ENCODE data around the gene RHOC. TPM values are rescaled to one million over a fixed set of nuclear protein-coding genes. Genes with fewer than 3 reads are reported as not detected.

The RHOC gene
- total RNA-seq, 1 donor from 2014 or later = 131 TPM

DNA sequence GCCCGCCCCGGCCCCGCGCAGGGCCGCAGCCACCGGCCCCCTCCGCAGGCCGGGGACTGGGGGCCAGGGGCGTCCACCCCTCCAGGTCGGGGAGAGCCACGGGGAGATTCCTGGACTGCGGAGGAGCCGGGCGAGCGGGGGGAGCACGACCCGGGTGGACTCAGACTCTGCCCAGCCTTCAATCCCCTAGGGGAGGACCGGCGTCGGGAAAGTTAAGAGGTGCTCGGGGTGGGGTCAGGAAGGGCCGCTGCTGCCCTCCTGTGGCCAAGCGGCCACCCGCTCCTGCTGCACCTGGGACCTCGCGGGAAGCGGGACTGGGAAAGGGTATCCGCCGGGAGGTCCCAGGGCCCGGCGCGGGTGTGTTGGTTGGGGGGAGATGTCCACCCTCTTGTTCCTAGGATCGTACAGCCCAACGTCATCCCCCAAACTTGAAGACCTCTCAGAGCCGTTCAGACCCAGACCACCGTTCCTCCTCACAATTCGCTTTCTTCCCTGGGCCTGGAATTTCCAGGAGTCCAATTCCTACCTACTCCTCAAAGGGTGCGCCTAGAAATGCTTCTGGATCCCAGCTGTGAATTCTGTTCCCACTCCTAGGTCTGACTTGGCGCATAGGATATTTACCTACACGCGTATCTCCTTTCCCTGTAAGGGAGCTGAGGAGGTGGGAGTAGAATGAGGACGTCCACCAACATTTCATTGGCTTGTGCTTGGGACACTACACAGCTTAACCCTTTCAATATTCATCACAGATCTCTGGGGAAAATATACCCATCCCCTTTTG is 484 bp upstream of the RHOC start:
- Mint-ChIP-seq H3K27ac (peak overlapping the region; percentile 82), H3K27me3 (peaks cover 33% of the 10 kb centered on the region), H3K9me3 (no peaks in the 10 kb centered on the region), H3K4me3 (peak overlapping the region; percentile 87), H3K4me1 (ENCODE audit: unreplicated experiment) (peaks cover 35% of the 10 kb centered on the region), H3K36me3 (peaks cover 3% of the 10 kb centered on the region)
- TF ChIP-seq, protein P1, sequence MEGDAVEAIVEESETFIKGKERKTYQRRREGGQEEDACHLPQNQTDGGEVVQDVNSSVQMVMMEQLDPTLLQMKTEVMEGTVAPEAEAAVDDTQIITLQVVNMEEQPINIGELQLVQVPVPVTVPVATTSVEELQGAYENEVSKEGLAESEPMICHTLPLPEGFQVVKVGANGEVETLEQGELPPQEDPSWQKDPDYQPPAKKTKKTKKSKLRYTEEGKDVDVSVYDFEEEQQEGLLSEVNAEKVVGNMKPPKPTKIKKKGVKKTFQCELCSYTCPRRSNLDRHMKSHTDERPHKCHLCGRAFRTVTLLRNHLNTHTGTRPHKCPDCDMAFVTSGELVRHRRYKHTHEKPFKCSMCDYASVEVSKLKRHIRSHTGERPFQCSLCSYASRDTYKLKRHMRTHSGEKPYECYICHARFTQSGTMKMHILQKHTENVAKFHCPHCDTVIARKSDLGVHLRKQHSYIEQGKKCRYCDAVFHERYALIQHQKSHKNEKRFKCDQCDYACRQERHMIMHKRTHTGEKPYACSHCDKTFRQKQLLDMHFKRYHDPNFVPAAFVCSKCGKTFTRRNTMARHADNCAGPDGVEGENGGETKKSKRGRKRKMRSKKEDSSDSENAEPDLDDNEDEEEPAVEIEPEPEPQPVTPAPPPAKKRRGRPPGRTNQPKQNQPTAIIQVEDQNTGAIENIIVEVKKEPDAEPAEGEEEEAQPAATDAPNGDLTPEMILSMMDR (conservative IDR thresholded peaks at IDR 0.05) = peak; percentile 95
- DNase-seq (ENCODE audit: extremely low spot score, unreplicated experiment) = peak; percentile 88

DNA sequence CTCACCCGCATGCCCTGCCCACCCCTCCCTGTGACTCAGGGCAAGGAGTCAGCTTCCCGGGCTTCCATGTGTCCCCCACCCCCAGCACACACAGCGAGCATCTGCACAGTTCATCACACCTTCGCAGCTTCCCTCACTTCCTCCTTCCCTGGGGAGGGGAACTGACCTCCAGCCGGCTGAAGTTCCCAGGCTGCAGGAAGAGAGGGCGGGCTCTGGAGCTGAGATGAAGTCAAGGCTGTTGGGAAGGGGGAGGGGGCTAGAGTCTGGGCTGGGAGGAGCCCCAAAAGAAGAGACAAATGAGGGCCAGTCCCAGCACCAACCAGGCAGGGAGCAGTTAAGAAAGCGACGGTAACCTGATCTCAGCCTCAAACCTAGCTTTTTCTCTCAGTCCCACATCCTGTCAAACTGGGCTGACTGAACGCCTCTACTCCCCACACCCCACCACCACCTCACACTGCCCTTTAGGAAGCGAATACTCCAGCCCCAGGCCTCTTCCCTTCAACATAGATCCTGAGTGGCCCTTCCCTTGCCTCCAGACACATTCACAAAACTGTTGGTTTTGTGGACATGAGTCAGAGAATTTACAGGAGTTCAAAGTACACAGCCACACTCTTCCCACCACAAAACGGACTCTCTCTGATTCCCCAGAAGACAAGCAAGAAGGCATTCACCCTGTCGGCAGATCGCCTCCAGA is 1.8 kb downstream of the RHOC start:
- H3K4me3 Mint-ChIP-seq = peak overlapping the region; percentile 87
- peak; percentile 81 for DNase-seq (ENCODE audit: extremely low spot score, unreplicated experiment)
- H3K4me1 Mint-ChIP-seq (ENCODE audit: unreplicated experiment) = peaks cover 55% of the 10 kb centered on the region
- peaks cover 13% of the 10 kb centered on the region for H3K27me3 Mint-ChIP-seq
- peak overlapping the region; percentile 91 for H3K27ac Mint-ChIP-seq
- TF ChIP-seq, protein P1 (conservative IDR thresholded peaks at IDR 0.05) = no peak
- H3K36me3 Mint-ChIP-seq = peaks cover 14% of the 10 kb centered on the region
- no peaks in the 10 kb centered on the region for H3K9me3 Mint-ChIP-seq

GRCh38 chr1:112704391-112704933 is 2.5 kb downstream of the RHOC start:
- DNase-seq (ENCODE audit: extremely low spot score, unreplicated experiment) = peak; percentile 55
- H3K36me3 Mint-ChIP-seq = peaks cover 19% of the 10 kb centered on the region
- peak overlapping the region; percentile 91 for H3K27ac Mint-ChIP-seq
- peaks cover 61% of the 10 kb centered on the region for H3K4me1 Mint-ChIP-seq (ENCODE audit: unreplicated experiment)
- TF ChIP-seq, protein P1 (conservative IDR thresholded peaks at IDR 0.05) = no peak
- peaks cover 7% of the 10 kb centered on the region for H3K27me3 Mint-ChIP-seq
- no peaks in the 10 kb centered on the region for H3K9me3 Mint-ChIP-seq
- peak overlapping the region; percentile 87 for H3K4me3 Mint-ChIP-seq

GRCh38 chr1:112703706-112704105 is 3.2 kb downstream of the RHOC start:
- H3K9me3 Mint-ChIP-seq = no peaks in the 10 kb centered on the region
- no peak for DNase-seq (ENCODE audit: extremely low spot score, unreplicated experiment)
- peak overlapping the region; percentile 87 for H3K4me3 Mint-ChIP-seq
- H3K27ac Mint-ChIP-seq = peak overlapping the region; percentile 91
- H3K4me1 Mint-ChIP-seq (ENCODE audit: unreplicated experiment) = peaks cover 68% of the 10 kb centered on the region
- H3K36me3 Mint-ChIP-seq = peaks cover 25% of the 10 kb centered on the region
- TF ChIP-seq, protein P1 (conservative IDR thresholded peaks at IDR 0.05) = no peak
- H3K27me3 Mint-ChIP-seq = peaks cover 4% of the 10 kb centered on the region

- Mint-ChIP-seq H3K9me3 (no peaks in the 10 kb centered on the region), H3K4me1 (ENCODE audit: unreplicated experiment) (peaks cover 69% of the 10 kb centered on the region), H3K36me3 (peaks cover 27% of the 10 kb centered on the region), H3K27me3 (peaks cover 2% of the 10 kb centered on the region), H3K4me3 (peak overlapping the region; percentile 67), H3K27ac (peak overlapping the region; percentile 44)
- peak; percentile 63 for DNase-seq (ENCODE audit: extremely low spot score, unreplicated experiment)
- TF ChIP-seq, protein P1 (conservative IDR thresholded peaks at IDR 0.05) = no peak
Measured at GRCh38 chr1:112702420-112703261, 4.3 kb downstream of the RHOC start.
